ENCODE measurements around the gene ACTBL2.
"Not testable (repeated sequence)": the region's sequence is repeated elsewhere in the genome, so short reads cannot be mapped to it uniquely, and the experiment has no call there.

ACTBL2 gene

GRCh38 chr5:57486027-57486602, 3.5 kb upstream of the ACTBL2 start:
- no peak for TF ChIP-seq TARDBP (IDR thresholded peaks at IDR 0.05)
- no peak for TF ChIP-seq LEF1 (IDR thresholded peaks at IDR 0.05; ENCODE audit: borderline replicate concordance)
- TF ChIP-seq CTBP1 (IDR thresholded peaks at IDR 0.05; ENCODE audit: borderline replicate concordance): no peak
- no peak for DNase-seq (ENCODE audit: extremely low spot score)
- ChIA-PET POLR2A (no interaction called here), CTCF (interaction anchor here (1.1 kb wide), 1 partner anchor 13 kb away, joined by 4 read pairs; no protein-coding TSS in a partner anchor)

- CTCF ChIA-PET: no interaction called here
- DNase-seq (ENCODE audit: extremely low spot score): no peak
Observed at GRCh38 chr5:57478826-57479225, 3.8 kb downstream of the ACTBL2 start.

GRCh38 chr5:57476601-57477056, 6.0 kb downstream of the ACTBL2 start:
- ChIA-PET POLR2A (no interaction called here), CTCF (no interaction called here)
- no peak for DNase-seq (ENCODE audit: extremely low spot score)
- TF ChIP-seq NFRKB (IDR thresholded peaks at IDR 0.05) (no peak), FOXM1 (IDR thresholded peaks at IDR 0.05; ENCODE audit: borderline replicate concordance) (no peak), ELF4 (IDR thresholded peaks at IDR 0.05) (no peak), SP1 (IDR thresholded peaks at IDR 0.05) (no peak), FOXA1 (IDR thresholded peaks at IDR 0.05) (no peak), LEF1 (IDR thresholded peaks at IDR 0.05; ENCODE audit: borderline replicate concordance) (no peak), ZNF384 (IDR thresholded peaks at IDR 0.05) (no peak), TARDBP (IDR thresholded peaks at IDR 0.05) (no peak), CTBP1 (IDR thresholded peaks at IDR 0.05; ENCODE audit: borderline replicate concordance) (no peak), PKNOX1 (IDR thresholded peaks at IDR 0.05) (no peak), ARNT (IDR thresholded peaks at IDR 0.05) (no peak), L3MBTL2 (conservative IDR thresholded peaks at IDR 0.05) (no peak), FOXK2 (IDR thresholded peaks at IDR 0.05) (no peak), BHLHE40 (IDR thresholded peaks at IDR 0.05; ENCODE audit: borderline replicate concordance) (no peak), HDGF (IDR thresholded peaks at IDR 0.05; ENCODE audit: borderline replicate concordance) (no peak), SUZ12 (IDR thresholded peaks at IDR 0.05) (no peak)

More at GRCh38 chr5:57478826-57479225, 3.8 kb downstream of the ACTBL2 start:
- TF ChIP-seq FOXM1 (IDR thresholded peaks at IDR 0.05; ENCODE audit: borderline replicate concordance) (no peak), FOXK2 (IDR thresholded peaks at IDR 0.05) (no peak), SP1 (IDR thresholded peaks at IDR 0.05) (no peak), FOXA1 (IDR thresholded peaks at IDR 0.05) (no peak), LEF1 (IDR thresholded peaks at IDR 0.05; ENCODE audit: borderline replicate concordance) (no peak), CTBP1 (IDR thresholded peaks at IDR 0.05; ENCODE audit: borderline replicate concordance) (no peak), ELF4 (IDR thresholded peaks at IDR 0.05) (no peak), L3MBTL2 (conservative IDR thresholded peaks at IDR 0.05) (no peak), HDGF (IDR thresholded peaks at IDR 0.05; ENCODE audit: borderline replicate concordance) (no peak), ARNT (IDR thresholded peaks at IDR 0.05) (no peak), PKNOX1 (IDR thresholded peaks at IDR 0.05) (no peak), BHLHE40 (IDR thresholded peaks at IDR 0.05; ENCODE audit: borderline replicate concordance) (no peak), SUZ12 (IDR thresholded peaks at IDR 0.05) (no peak), ZNF384 (IDR thresholded peaks at IDR 0.05) (no peak), TARDBP (IDR thresholded peaks at IDR 0.05) (no peak), NFRKB (IDR thresholded peaks at IDR 0.05) (no peak)
- POLR2A ChIA-PET: no interaction called here

GRCh38 chr5:57470339-57470738, 12.3 kb downstream of the ACTBL2 start:
- ChIA-PET CTCF (no interaction called here), POLR2A (no interaction called here)
- TF ChIP-seq ZNF384 (IDR thresholded peaks at IDR 0.05) (no peak), SP1 (IDR thresholded peaks at IDR 0.05) (no peak), SUZ12 (IDR thresholded peaks at IDR 0.05) (no peak), PKNOX1 (IDR thresholded peaks at IDR 0.05) (no peak), HDGF (IDR thresholded peaks at IDR 0.05; ENCODE audit: borderline replicate concordance) (no peak), FOXM1 (IDR thresholded peaks at IDR 0.05; ENCODE audit: borderline replicate concordance) (no peak), FOXK2 (IDR thresholded peaks at IDR 0.05) (no peak), FOXA1 (IDR thresholded peaks at IDR 0.05) (no peak), NFRKB (IDR thresholded peaks at IDR 0.05) (no peak), TARDBP (IDR thresholded peaks at IDR 0.05) (no peak), ELF4 (IDR thresholded peaks at IDR 0.05) (no peak), LEF1 (IDR thresholded peaks at IDR 0.05; ENCODE audit: borderline replicate concordance) (no peak), CTBP1 (IDR thresholded peaks at IDR 0.05; ENCODE audit: borderline replicate concordance) (no peak), ARNT (IDR thresholded peaks at IDR 0.05) (no peak), L3MBTL2 (conservative IDR thresholded peaks at IDR 0.05) (no peak), BHLHE40 (IDR thresholded peaks at IDR 0.05; ENCODE audit: borderline replicate concordance) (no peak)
- DNase-seq (ENCODE audit: extremely low spot score): no peak

GRCh38 chr5:57468481-57469163, 14.0 kb downstream of the ACTBL2 start:
- ChIA-PET POLR2A (no interaction called here), CTCF (no interaction called here)
- DNase-seq (ENCODE audit: extremely low spot score): no peak
- TF ChIP-seq ZNF384 (IDR thresholded peaks at IDR 0.05): no peak
- no peak for TF ChIP-seq NFRKB (IDR thresholded peaks at IDR 0.05)
- no peak for TF ChIP-seq HDGF (IDR thresholded peaks at IDR 0.05; ENCODE audit: borderline replicate concordance)
- TF ChIP-seq ELF4 (IDR thresholded peaks at IDR 0.05): no peak
- no peak for TF ChIP-seq ARNT (IDR thresholded peaks at IDR 0.05)

GRCh38 chr5:57466544-57466943, 16.1 kb downstream of the ACTBL2 start:
- ChIA-PET CTCF (no interaction called here), POLR2A (no interaction called here)
- DNase-seq (ENCODE audit: extremely low spot score): no peak
- TF ChIP-seq CTBP1 (IDR thresholded peaks at IDR 0.05; ENCODE audit: borderline replicate concordance) (no peak), BHLHE40 (IDR thresholded peaks at IDR 0.05; ENCODE audit: borderline replicate concordance) (no peak), SP1 (IDR thresholded peaks at IDR 0.05) (no peak), ARNT (IDR thresholded peaks at IDR 0.05) (no peak)

GRCh38 chr5:57460056-57460455, 22.6 kb downstream of the ACTBL2 start:
- DNase-seq (ENCODE audit: extremely low spot score); POLR2A ChIA-PET: not testable (repeated sequence)

More at GRCh38 chr5:57460056-57460455, 22.6 kb downstream of the ACTBL2 start:
- CTCF ChIA-PET: not testable (repeated sequence)
